ENCODE data around the gene CAGE1.

CAGE1 gene

DNA sequence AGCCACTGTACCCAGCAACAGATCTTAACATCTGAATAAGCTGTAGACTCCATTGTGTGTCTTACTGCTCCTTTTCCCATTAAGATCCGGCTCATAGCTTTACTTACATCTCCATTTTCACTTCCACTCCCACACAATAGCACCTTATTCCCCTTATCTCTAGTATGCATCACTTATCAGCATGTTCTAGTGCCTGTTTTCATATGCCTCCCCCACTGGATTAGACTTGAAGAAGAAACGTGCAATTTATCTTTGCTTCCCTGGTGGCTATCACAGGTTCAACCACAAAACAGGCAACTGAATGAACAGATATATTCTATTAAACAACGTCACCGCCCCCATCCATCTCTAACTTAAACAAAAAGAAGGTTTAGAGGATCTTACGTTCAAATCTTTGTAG, 88.6 kb downstream of the CAGE1 start:
- TF ChIP-seq, protein P1, sequence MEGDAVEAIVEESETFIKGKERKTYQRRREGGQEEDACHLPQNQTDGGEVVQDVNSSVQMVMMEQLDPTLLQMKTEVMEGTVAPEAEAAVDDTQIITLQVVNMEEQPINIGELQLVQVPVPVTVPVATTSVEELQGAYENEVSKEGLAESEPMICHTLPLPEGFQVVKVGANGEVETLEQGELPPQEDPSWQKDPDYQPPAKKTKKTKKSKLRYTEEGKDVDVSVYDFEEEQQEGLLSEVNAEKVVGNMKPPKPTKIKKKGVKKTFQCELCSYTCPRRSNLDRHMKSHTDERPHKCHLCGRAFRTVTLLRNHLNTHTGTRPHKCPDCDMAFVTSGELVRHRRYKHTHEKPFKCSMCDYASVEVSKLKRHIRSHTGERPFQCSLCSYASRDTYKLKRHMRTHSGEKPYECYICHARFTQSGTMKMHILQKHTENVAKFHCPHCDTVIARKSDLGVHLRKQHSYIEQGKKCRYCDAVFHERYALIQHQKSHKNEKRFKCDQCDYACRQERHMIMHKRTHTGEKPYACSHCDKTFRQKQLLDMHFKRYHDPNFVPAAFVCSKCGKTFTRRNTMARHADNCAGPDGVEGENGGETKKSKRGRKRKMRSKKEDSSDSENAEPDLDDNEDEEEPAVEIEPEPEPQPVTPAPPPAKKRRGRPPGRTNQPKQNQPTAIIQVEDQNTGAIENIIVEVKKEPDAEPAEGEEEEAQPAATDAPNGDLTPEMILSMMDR (IDR thresholded peaks at IDR 0.05; ENCODE audit: low read depth, low read length): no peak
- no peak for DNase-seq (ENCODE audit: low read depth, low spot score)
- in situ Hi-C loops (cut with HindIII; ENCODE audit: low sequenced_read_pairs): no loop called here
- H3K4me3 ChIP-seq (ENCODE audit: low read depth, low read length): no peak overlapping the region

DNA sequence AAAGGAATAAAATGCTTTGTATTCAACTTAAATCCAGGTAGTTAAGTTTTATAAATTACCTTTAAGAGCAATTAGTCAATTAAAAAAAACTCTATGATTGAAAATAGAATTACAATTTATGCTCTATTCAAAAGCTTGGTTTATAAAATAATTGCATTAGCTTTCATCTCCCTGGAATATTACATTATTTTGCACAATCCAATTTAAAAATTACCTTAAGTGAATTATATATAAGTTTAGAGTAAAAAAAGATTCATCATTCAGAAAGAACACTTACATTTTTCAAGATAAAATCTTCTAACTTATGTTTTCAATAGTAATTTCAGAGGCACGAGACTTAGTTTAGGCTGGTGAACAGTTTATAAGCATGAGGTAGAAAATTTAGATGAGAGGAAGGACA, 91.4 kb downstream of the CAGE1 start:
- DNase-seq (ENCODE audit: low read depth, low spot score): no peak
- H3K4me3 ChIP-seq (ENCODE audit: low read depth, low read length): no peak overlapping the region
- in situ Hi-C loops (cut with HindIII; ENCODE audit: low sequenced_read_pairs): no loop called here
- TF ChIP-seq, protein P1 (IDR thresholded peaks at IDR 0.05; ENCODE audit: low read depth, low read length): no peak

DNA sequence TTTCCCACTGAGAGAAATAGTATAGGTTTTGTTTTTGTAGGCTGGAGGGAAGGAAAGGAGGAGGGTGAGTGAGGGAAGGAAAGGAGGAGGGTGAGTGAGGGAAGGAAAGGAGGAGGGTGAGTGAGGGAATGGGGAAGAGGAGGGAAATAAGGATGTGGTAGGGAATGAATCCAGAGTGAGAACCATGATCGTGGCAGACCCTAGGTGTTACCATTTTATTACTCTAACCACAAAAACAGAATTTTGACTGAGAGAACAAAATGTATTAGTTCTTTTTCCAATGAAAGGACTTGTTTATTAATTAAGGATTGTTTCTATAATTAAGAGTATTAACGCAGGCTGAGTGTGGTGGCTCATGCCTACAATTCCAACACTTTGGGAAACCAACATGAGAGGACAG, 92.9 kb downstream of the CAGE1 start:
- no peak overlapping the region for H3K4me3 ChIP-seq (ENCODE audit: low read depth, low read length)
- in situ Hi-C loops (cut with HindIII; ENCODE audit: low sequenced_read_pairs): no loop called here
- no peak for DNase-seq (ENCODE audit: low read depth, low spot score)
- TF ChIP-seq, protein P1 (IDR thresholded peaks at IDR 0.05; ENCODE audit: low read depth, low read length): no peak

DNA sequence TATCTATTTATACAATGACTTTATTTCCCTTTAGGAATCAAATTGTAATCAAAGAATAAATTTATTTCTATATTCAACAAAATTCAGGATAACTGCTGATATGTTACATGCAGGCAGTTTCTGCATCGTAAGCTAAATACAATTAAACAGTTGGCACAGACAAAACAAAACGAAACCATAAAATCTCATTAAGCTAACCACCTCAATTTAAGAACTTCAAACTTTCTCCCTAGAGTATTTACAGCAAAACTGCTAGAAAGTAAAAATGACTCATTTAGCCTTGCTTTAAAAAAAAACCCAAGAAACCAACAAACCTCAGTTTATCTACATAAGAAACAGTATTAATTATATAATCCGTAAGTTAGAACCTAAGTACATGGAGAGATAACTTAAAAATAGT, 93.6 kb downstream of the CAGE1 start:
- no peak for DNase-seq (ENCODE audit: low read depth, low spot score)
- TF ChIP-seq, protein P1 (IDR thresholded peaks at IDR 0.05; ENCODE audit: low read depth, low read length): no peak
- H3K4me3 ChIP-seq (ENCODE audit: low read depth, low read length): no peak overlapping the region
- in situ Hi-C loops (cut with HindIII; ENCODE audit: low sequenced_read_pairs): no loop called here

DNA sequence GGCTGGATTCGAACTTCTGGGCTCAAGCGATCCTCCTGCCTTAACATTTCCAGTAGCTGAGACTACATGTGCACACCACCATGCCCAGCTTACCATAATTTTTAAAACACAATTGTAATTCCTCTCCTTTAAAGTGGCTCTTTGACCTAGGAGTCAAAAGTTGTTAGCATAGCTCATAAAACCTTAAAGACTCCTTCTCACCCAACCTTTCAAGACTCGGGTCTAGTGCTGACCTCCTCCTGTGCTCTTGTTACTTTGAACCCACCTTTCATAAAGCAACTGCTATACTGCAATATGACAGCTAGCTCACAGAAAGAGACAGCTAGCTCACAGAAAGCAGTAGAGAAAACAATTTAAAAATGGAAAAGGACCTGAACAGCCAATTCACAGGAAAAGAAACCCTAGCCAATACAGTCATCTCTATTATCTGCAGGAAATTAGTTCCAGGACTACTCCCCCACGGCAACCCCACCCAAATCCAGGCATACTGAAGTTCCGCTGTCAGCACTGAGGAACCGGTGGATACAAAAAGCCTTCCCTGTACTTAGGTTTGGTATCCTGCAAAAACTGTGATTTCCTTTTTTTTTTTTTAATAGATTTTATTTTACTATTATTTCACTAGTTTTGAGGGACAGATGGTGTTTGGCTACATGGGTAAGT, 96.8 kb downstream of the CAGE1 start:
- TF ChIP-seq, protein P1 (IDR thresholded peaks at IDR 0.05; ENCODE audit: low read depth, low read length): no peak
- no peak for DNase-seq (ENCODE audit: low read depth, low spot score)
- no peak overlapping the region for H3K4me3 ChIP-seq (ENCODE audit: low read depth, low read length)
- in situ Hi-C loops (cut with HindIII; ENCODE audit: low sequenced_read_pairs): no loop called here

DNA sequence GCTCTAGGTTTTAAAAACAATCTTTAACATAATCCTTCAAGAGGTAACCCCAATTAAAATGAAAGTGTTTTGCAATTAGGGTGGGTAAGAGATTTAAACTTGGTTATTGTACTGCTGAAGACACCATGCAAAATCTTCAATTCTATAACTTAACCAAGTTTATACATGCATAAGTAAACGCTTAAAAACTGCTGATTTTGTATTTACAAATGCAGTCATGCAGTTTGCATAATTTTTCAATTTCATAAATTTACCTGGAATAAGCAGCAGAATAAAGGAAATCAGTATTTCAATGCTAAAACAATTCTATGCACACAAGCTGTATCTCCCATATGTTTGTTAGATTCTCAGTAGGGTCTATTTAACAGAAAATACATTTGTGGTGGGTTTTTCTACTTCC, 99.5 kb downstream of the CAGE1 start:
- no peak for DNase-seq (ENCODE audit: low read depth, low spot score)
- TF ChIP-seq, protein P1 (IDR thresholded peaks at IDR 0.05; ENCODE audit: low read depth, low read length): no peak
- in situ Hi-C loops (cut with HindIII; ENCODE audit: low sequenced_read_pairs): no loop called here
- no peak overlapping the region for H3K4me3 ChIP-seq (ENCODE audit: low read depth, low read length)
